ENCODE measurements around the gene GADD45GIP1.

Gene GADD45GIP1

DNA sequence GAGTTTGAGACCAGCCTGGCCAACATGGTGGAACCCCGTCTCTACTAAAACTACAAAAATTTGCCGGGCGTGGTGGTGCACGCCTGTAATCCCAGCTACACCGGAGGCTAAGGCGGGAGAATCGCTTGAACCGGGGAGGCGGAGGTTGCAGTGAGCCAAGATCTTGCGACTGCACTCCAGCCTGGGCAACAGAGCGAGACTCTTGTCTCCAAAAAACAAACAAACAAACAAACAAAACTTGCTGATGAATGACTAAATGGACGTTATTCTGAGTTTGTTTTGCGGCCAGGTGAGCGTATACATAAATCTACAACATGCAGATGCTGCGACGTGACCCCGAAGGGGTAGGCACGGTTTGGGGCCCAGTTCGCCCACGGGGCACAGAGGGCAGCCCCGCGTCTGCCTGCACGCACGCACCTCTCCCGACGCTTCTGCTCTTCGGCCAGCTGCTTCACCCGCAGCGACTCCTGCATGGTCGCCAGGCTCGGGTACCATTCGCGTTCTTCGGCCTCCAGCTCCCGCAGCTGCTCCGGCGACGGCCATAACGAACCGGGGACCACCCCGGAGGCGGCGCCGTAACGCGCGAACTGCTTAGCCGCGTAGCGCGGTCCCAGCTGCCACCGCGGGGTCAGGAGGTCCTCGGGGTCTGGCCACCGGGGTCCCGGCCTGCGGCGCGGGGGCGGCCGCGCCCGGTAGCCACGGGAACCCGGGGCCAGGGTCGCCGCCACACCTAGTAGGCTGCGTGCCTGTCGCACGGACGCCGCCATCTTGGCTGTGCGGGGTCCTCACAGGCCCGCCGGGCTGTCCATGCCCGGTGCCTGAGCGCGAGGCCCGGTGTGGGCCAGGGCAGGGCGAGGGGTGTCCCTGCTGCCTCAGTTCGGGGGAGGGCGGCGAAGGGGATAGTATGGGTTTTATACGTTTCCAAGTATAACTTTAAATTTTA lies at the start of gene GADD45GIP1:
Gene GADD45GIP1, minus strand, starts transcription at position 778 of the 943 bp plus-strand sequence. Its CDS starts 11 bp downstream, at position 767.
- TF ChIP-seq, protein P1, sequence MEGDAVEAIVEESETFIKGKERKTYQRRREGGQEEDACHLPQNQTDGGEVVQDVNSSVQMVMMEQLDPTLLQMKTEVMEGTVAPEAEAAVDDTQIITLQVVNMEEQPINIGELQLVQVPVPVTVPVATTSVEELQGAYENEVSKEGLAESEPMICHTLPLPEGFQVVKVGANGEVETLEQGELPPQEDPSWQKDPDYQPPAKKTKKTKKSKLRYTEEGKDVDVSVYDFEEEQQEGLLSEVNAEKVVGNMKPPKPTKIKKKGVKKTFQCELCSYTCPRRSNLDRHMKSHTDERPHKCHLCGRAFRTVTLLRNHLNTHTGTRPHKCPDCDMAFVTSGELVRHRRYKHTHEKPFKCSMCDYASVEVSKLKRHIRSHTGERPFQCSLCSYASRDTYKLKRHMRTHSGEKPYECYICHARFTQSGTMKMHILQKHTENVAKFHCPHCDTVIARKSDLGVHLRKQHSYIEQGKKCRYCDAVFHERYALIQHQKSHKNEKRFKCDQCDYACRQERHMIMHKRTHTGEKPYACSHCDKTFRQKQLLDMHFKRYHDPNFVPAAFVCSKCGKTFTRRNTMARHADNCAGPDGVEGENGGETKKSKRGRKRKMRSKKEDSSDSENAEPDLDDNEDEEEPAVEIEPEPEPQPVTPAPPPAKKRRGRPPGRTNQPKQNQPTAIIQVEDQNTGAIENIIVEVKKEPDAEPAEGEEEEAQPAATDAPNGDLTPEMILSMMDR (IDR thresholded peaks at IDR 0.05; ENCODE audit: low read depth, low read length), result no peak
- peak within 1 kb of the TSS; percentile 95 to 99 for H3K4me3 ChIP-seq (replicated peaks in 1 of 2; ENCODE audit: low read depth in 2 of 2, low read length in 2 of 2)
- DNase-seq (ENCODE audit: low read depth in 2 of 2), result peak; percentile 79 to 80

DNA sequence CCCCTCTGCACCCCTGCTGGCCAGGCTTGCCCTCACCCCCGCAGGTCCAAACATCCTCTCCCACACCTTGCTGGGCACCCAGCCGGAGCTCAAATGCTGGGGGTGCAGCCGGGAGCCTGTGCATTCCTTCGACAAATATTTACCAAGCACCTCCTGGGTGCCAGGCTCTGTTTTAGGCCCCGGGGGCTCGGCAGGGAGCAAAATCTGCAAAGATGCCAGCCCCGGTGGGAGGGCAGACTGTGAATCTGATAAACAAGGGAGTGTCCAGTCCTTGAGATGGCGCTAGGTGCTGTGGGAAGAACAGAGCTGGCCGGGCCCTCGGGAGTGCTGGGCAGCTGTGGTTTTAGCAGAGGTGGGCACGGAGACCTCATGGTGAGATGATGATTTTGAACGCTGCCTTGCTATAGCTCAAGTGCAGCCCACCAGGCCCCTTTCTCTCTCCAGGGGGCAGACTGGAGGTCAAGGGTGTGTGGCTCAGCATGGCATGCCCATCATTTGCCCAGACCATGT lies 48.9 kb upstream of the GADD45GIP1 start:
- DNase-seq (ENCODE audit: low read depth in 2 of 2), result no peak
- TF ChIP-seq, protein P1 (IDR thresholded peaks at IDR 0.05; ENCODE audit: low read depth, low read length), result no peak
- no peak overlapping the region for H3K4me3 ChIP-seq (replicated peaks in 1 of 2; ENCODE audit: low read depth in 2 of 2, low read length in 2 of 2)

DNA sequence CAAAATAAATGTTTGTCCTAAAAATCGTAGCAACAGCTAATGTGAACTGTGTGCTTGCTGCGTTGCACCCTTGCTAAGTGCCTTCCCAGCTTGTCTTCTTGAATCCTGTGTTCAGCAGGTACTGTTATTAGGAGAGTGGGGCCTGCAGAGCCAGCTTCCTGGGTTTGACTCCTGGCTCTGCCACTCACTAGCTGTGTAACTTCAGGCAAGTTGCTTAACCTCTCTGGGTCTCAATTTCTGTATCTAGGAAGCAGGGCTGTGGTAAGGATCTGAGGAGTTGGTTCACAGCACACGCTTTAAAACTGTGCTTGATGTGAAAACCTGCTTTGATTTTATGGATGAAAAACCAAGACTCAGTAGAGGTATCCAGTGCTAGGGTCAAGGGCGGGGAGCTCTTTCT lies 48.2 kb upstream of the GADD45GIP1 start:
- DNase-seq (ENCODE audit: low read depth in 2 of 2), result no peak
- no peak overlapping the region for H3K4me3 ChIP-seq (replicated peaks in 1 of 2; ENCODE audit: low read depth in 2 of 2, low read length in 2 of 2)
- TF ChIP-seq, protein P1 (IDR thresholded peaks at IDR 0.05; ENCODE audit: low read depth, low read length), result no peak

DNA sequence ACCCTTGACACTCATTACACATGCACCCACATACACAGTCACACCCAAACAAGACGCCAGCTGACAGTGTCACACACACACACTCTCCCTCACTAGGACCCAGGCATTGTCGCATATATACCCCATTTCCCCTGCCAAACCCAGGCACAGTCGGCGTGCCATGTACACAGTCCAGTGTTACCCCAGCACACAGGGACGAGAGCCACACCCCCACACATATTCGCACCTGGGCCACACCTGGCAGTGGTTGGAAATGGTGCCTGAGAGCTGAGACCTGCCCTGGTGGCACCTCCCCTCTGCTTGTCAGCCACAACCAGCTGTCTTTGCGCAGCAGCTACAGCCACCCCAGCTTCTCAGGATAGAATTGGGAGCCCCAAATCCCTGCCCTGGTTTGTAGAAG lies 47.2 kb upstream of the GADD45GIP1 start:
- TF ChIP-seq, protein P1 (IDR thresholded peaks at IDR 0.05; ENCODE audit: low read depth, low read length), result no peak
- no peak for DNase-seq (ENCODE audit: low read depth in 2 of 2)
- H3K4me3 ChIP-seq (replicated peaks in 1 of 2; ENCODE audit: low read depth in 2 of 2, low read length in 2 of 2), result no peak overlapping the region

DNA sequence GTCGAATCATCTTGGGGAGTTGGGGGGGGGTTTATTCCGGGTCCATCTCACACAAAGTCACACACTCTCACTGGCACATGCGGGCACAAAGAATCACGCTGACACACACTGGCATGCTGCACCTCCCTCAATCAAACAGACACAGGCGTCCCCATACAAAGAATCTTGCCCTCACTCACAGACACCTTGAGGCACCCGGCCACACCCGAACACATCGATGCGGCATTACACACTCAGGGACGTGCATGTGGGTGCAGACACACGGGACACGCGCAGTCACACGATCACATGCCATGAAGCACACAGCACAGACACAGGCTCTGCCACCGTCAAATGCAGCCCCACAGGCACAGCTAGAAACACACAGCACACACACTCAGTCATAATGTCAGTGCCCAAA lies 46.1 kb upstream of the GADD45GIP1 start:
- TF ChIP-seq, protein P1 (IDR thresholded peaks at IDR 0.05; ENCODE audit: low read depth, low read length), result no peak
- no peak for DNase-seq (ENCODE audit: low read depth in 2 of 2)
- H3K4me3 ChIP-seq (replicated peaks in 1 of 2; ENCODE audit: low read depth in 2 of 2, low read length in 2 of 2), result no peak overlapping the region

DNA sequence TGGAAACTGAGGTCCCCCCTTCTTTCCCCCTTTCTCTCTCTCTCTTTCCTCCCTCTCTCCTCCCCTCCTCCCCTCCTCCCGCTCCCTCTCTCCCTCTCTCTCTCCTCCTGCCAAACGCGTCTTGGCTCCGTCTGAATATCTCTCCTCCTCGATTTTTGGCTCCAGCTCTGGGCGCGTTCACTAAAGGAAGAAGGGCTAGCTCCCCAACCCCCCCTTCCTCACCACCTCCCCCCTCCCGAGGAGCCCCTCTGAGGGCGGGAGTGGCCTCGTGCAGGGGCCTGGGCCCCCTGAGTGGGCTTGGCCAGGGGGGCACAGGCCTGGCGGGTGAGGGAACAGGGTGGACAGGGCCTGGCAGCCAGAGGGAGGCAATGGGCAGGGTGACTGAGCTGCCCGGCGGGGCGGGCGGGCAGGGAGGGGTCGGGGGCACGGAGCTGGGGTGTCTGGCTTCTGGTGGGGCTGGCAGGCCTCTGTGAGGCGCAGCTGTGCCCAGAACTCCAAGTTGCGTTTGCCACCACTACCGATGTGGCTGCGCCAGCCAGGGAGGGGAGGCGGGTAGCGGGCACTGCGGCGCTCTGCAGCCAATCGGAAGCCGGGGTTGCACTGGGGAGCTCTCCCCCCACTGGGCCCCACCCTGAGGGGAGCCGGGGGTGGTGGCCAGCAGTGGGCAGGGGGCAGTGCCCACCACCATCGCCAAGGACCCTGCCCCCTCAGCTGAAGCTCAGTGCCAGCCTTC lies 45.3 kb upstream of the GADD45GIP1 start:
- DNase-seq (ENCODE audit: low read depth in 2 of 2), result peak in 1 of 2 donors; percentile 80
- peak overlapping the region in 1 of 2 donors; percentile 17 for H3K4me3 ChIP-seq (replicated peaks in 1 of 2; ENCODE audit: low read depth in 2 of 2, low read length in 2 of 2)
- TF ChIP-seq, protein P1 (IDR thresholded peaks at IDR 0.05; ENCODE audit: low read depth, low read length), result no peak
